DMS79 treated with DMSO at 0.1 percent for 48 hours (cell line): ENCODE data around the gene TMED10.

Source experiments
- DNase-seq: peaks from one replicate; lab custom pipeline; 2025; lab: John Stamatoyannopoulos, UW

Gene TMED10

DNA sequence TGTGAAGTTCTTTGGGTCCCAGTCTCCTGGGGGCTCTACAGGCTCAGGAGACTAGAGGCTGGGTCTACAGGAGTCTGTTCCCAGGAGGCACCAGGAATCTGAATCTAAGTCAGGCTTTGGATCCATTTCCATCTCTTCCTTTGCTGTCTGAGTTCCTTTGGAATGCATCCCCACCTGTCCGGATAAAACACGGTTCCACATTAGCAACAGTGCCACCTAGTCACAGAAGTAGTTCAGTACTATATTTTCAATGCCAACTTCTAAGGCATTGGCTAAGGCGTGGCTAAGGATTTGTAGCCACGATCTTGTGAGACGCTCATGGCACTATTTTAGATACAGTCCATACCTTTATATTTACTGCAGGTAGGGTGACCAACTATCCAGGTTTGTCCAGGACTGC, 91.9 kb downstream of the TMED10 start:
- no peak for DNase-seq

DNA sequence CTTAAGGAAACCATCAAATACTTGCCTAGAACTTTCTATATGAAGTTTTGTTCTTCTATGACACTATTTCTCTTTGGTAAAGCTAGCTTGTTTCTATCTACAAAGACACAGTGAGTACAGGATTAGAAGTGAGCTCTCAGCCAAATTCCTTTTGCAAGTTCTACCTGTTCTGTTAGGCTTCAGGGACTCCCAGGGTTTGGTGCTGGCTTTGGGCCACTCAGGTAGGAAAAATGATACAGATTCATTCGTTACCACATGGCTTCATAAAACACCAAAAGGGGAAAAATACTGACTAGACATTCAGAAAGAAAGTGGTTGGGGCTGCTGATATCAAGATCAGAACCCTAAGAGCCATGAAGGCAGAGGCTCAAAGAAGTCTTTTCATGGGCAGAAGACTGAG, 93.1 kb downstream of the TMED10 start:
- no peak for DNase-seq

DNA sequence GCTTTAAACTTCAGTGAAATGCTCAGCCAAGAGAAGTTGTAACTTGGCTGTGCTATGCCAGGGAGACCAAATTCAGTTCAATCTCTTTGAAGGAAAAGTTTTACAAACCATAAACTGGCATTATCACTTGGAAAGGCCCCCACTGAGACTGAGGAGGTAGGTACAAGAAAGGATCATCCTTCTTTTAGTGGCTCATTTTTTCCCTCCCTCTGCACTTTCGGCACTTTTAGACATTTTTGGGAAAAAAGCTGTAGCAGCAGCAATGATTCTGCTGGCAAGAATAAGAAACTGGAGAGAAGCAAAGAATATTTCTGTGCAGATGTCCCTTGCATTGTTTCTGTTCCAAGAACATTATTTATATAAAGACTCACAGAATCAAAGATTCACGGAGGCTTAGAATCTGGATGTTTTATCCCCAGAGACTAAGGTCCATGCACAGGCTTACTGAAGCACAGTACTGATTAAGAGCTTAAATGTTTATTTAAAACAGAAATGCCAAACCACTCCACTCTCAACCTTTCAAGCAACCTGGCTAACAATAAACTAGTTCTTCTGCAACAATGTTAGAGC, 94.7 kb downstream of the TMED10 start:
- no peak for DNase-seq
